H1 (cell line): ENCODE measurements around the gene GTSE1. TPM values are rescaled to one million over a fixed set of nuclear protein-coding genes. Genes with fewer than 3 reads are reported as not detected.

Source experiments
- CTCF ChIA-PET: fragments of 300-600 bp; sonication (Branson Sonifier 250); formaldehyde crosslinking; loops from one replicate; lab custom pipeline; 2021; ENCODE audit not compliant: partially characterized antibody; lab: Charles Lee
- POLR2A ChIA-PET: fragments of 300-600 bp; sonication (Branson Sonifier 250); formaldehyde crosslinking; loops from one replicate; lab custom pipeline; 2021; ENCODE audit warnings: inconsistent platforms; ENCODE audit not compliant: partially characterized antibody; lab: Charles Lee
- DNase-seq, 2 experiments: peaks; one replicate each; pipeline versions ENCODE4 v3.0.0 to v3.0.0-alpha.2; 2010 to 2022; ENCODE audit warnings: low spot score in 2 of 2, low read depth in 1 of 2, mixed read lengths in 1 of 2
- FAIRE-seq: peaks from 2 replicates; lab custom pipeline; 2011; peaks lifted over from hg19 to GRCh38; lab: Jason Lieb, UNC
- H2AFZ ChIP-seq: 2 replicates; pipeline ENCODE4 v1.8.1; 2012; ENCODE audit warnings: low read length, inconsistent platforms
- H2AK5ac ChIP-seq: 2 replicates; pipeline ENCODE4 v1.6.1; 2013; ENCODE audit warnings: low read depth, low read length
- H2BK120ac ChIP-seq: replicated peaks from 2 replicates; pipeline ENCODE3; 2013; ENCODE audit warnings: low read depth, low read length, inconsistent platforms
- H2BK12ac ChIP-seq: 2 replicates; pipeline ENCODE4 v1.6.1; 2013; ENCODE audit warnings: low read depth, low read length
- H2BK15ac ChIP-seq: 2 replicates; pipeline ENCODE4 v1.6.1; 2013; ENCODE audit warnings: low read length
- H2BK20ac ChIP-seq: 2 replicates; pipeline ENCODE4 v1.6.1; 2013; ENCODE audit warnings: low read length
- H2BK5ac ChIP-seq: 2 replicates; pipeline ENCODE4 v1.6.1; 2013; ENCODE audit warnings: low read depth, low read length
- H3K14ac ChIP-seq: 2 replicates; pipeline ENCODE4 v1.6.1; 2013; ENCODE audit warnings: inconsistent platforms; ENCODE audit not compliant: insufficient read length
- H3K18ac ChIP-seq: 2 replicates; pipeline ENCODE4 v1.6.1; 2013; ENCODE audit warnings: low read length; ENCODE audit errors: extremely low read depth
- H3K23ac ChIP-seq: 2 replicates; pipeline ENCODE4 v1.6.1; 2013; ENCODE audit warnings: inconsistent platforms; ENCODE audit not compliant: insufficient read length
- H3K23me2 ChIP-seq: 2 replicates; pipeline ENCODE4 v1.6.1; 2013; ENCODE audit warnings: low read depth, low read length
- H3K27ac ChIP-seq: 2 replicates; pipeline ENCODE4 v1.6.1; 2011; ENCODE audit warnings: low read depth, low read length, inconsistent platforms
- H3K27me3 ChIP-seq, 4 experiments: replicated peaks in 1 of 4; 1 replicate in 1 of 4; 2 replicates in 3 of 4; pipeline versions ENCODE4 v1.6.1 to v1.8.1; 2011 to 2013; ENCODE audit warnings: low read length in 3 of 4, mild to moderate bottlenecking in 3 of 4, inconsistent platforms in 2 of 4, mixed read lengths in 2 of 4, moderate library complexity in 1 of 4; ENCODE audit not compliant: control insufficient read depth in 3 of 4, insufficient read depth in 3 of 4; ENCODE audit errors: extremely low read depth in 1 of 4
- H3K36me3 ChIP-seq, 4 experiments: 2 replicates each; pipeline versions ENCODE4 v1.6.1 to v1.8.1; 2011 to 2013; ENCODE audit warnings: mild to moderate bottlenecking in 4 of 4, low read length in 3 of 4, moderate library complexity in 2 of 4, control low read depth in 1 of 4, inconsistent platforms in 1 of 4; ENCODE audit not compliant: insufficient read depth in 4 of 4, control insufficient read depth in 2 of 4
- H3K4ac ChIP-seq: replicated peaks from 2 replicates; pipeline ENCODE3; 2013; ENCODE audit warnings: low read length, low read depth, mixed read lengths, inconsistent platforms; ENCODE audit not compliant: insufficient read length
- H3K4me1 ChIP-seq, 4 experiments: replicated peaks in 1 of 4; 1 replicate in 1 of 4; 2 replicates in 3 of 4; pipeline versions ENCODE4 v1.6.1 to v1.8.1; 2011 to 2013; ENCODE audit warnings: low read length in 3 of 4, inconsistent platforms in 2 of 4, mixed read lengths in 1 of 4; ENCODE audit not compliant: insufficient read depth in 4 of 4, control insufficient read depth in 3 of 4
- H3K4me2 ChIP-seq, 2 experiments: 2 replicates each; pipeline versions ENCODE4 v1.6.1 to v1.8.1; 2011 to 2013; ENCODE audit warnings: low read depth in 2 of 2, low read length in 2 of 2, control low read depth in 1 of 2, inconsistent platforms in 1 of 2, mild to moderate bottlenecking in 1 of 2; ENCODE audit not compliant: insufficient read depth in 1 of 2
- H3K4me3 ChIP-seq, 4 experiments: fragments of 200-600, 300-600 bp in 1 of 4; sonication (generic), shearing (Covaris generic), sonication (Bioruptor Twin) in 1 of 4; 2 replicates each; pipeline versions ENCODE4 v1.5.1 to v1.8.1; 2011 to 2016; ENCODE audit warnings: low read length in 4 of 4, low read depth in 3 of 4, control low read depth in 2 of 4, inconsistent platforms in 2 of 4, mild to moderate bottlenecking in 2 of 4, mixed read lengths in 1 of 4, moderate library complexity in 1 of 4; ENCODE audit not compliant: insufficient read depth in 2 of 4; ENCODE audit errors: extremely low read depth in 1 of 4
- H3K56ac ChIP-seq: replicated peaks from 2 replicates; pipeline ENCODE3; 2013; ENCODE audit warnings: low read depth, mild to moderate bottlenecking, mixed read lengths, low read length, inconsistent platforms; ENCODE audit not compliant: insufficient read length
- H3K79me1 ChIP-seq: 2 replicates; pipeline ENCODE4 v1.6.1; 2013; ENCODE audit warnings: low read depth, low read length, control low read depth
- H3K79me2 ChIP-seq, 2 experiments: 2 replicates each; pipeline versions ENCODE4 v1.6.1 to v1.8.1; 2012 to 2013; ENCODE audit warnings: low read length in 2 of 2, mild to moderate bottlenecking in 2 of 2, inconsistent platforms in 1 of 2; ENCODE audit not compliant: insufficient read depth in 2 of 2, control insufficient read depth in 1 of 2
- H3K9ac ChIP-seq, 4 experiments: replicated peaks in 1 of 4; 1 replicate in 1 of 4; 2 replicates in 3 of 4; pipeline versions ENCODE4 v1.6.1 to v1.8.1; 2011 to 2013; ENCODE audit warnings: low read depth in 3 of 4, low read length in 3 of 4, control low read depth in 2 of 4, mild to moderate bottlenecking in 2 of 4, moderate library complexity in 2 of 4, inconsistent platforms in 1 of 4; ENCODE audit errors: extremely low read depth in 1 of 4
- H3K9me3 ChIP-seq, 2 experiments: 2 replicates each; pipeline versions ENCODE4 v1.6.1 to v1.8.1; 2012 to 2013; ENCODE audit warnings: mild to moderate bottlenecking in 2 of 2, moderate library complexity in 2 of 2, control low read depth in 1 of 2, inconsistent platforms in 1 of 2, low read depth in 1 of 2, low read length in 1 of 2, mixed read lengths in 1 of 2; ENCODE audit not compliant: insufficient read depth in 2 of 2
- H4K20me1 ChIP-seq, 2 experiments: replicated peaks in 1 of 2; 2 replicates each; pipeline versions ENCODE3 to v1.8.1; 2011 to 2013; ENCODE audit warnings: inconsistent platforms in 2 of 2, low read length in 2 of 2, mild to moderate bottlenecking in 1 of 2; ENCODE audit not compliant: insufficient read depth in 2 of 2, control insufficient read depth in 1 of 2
- H4K5ac ChIP-seq: 2 replicates; pipeline ENCODE4 v1.6.1; 2013; ENCODE audit warnings: low read length, low read depth, mixed read lengths, inconsistent platforms; ENCODE audit not compliant: insufficient read length
- H4K8ac ChIP-seq: 2 replicates; pipeline ENCODE4 v1.8.0; 2013; ENCODE audit warnings: mild to moderate bottlenecking, moderate library complexity, low read length, inconsistent platforms; ENCODE audit not compliant: insufficient read depth; ENCODE audit errors: extremely low read depth
- H4K91ac ChIP-seq: replicated peaks from 2 replicates; pipeline ENCODE3; 2013; ENCODE audit warnings: low read length, mixed read lengths, inconsistent platforms; ENCODE audit not compliant: insufficient read length
- CHD2 ChIP-seq: IDR thresholded peaks from 2 replicates; pipeline ENCODE4 v1.6.1; 2012; ENCODE audit warnings: low read length, improper control_type of control experiment
- EP300 ChIP-seq, 2 experiments: IDR thresholded peaks; 1 replicate in 1 of 2; 2 replicates in 1 of 2; pipeline ENCODE4 v1.6.1; 2011 to 2012; ENCODE audit warnings: low read depth in 2 of 2, low read length in 2 of 2, mild to moderate bottlenecking in 2 of 2, borderline replicate concordance in 1 of 2, inconsistent platforms in 1 of 2, moderate library complexity in 1 of 2
- EZH2 ChIP-seq: fragments of 200-600 bp; sonication (generic); IDR thresholded peaks from 2 replicates; pipeline ENCODE4 v1.7.1; 2012; ENCODE audit warnings: low read depth, mild to moderate bottlenecking, moderate library complexity, low read length, inconsistent platforms; ENCODE audit not compliant: severe bottlenecking
- KDM5A ChIP-seq: fragments of 200-600 bp; IDR thresholded peaks from 2 replicates; pipeline ENCODE4 v1.7.1; 2012; ENCODE audit warnings: mild to moderate bottlenecking, low read length, inconsistent platforms, mixed read lengths
- MAFK ChIP-seq: IDR thresholded peaks from 2 replicates; pipeline ENCODE4 v1.6.1; 2012; ENCODE audit warnings: low read depth, mild to moderate bottlenecking, improper control_type of control experiment, low read length
- NANOG ChIP-seq: IDR thresholded peaks from 2 replicates; pipeline ENCODE4 v1.6.1; 2011; ENCODE audit warnings: low read length, low read depth, mild to moderate bottlenecking, inconsistent platforms; ENCODE audit not compliant: insufficient read depth, poor library complexity, severe bottlenecking
- SIN3A ChIP-seq, 2 experiments: IDR thresholded peaks in 1 of 2; conservative IDR thresholded peaks in 1 of 2; 2 replicates each; pipeline ENCODE4 v1.6.1; 2011 to 2012; ENCODE audit warnings: low read length in 2 of 2, improper control_type of control experiment in 1 of 2, low read depth in 1 of 2, mild to moderate bottlenecking in 1 of 2
- TCF12 ChIP-seq: IDR thresholded peaks from 2 replicates; pipeline ENCODE4 v1.6.1; 2011; ENCODE audit warnings: low read depth, mild to moderate bottlenecking, low read length
- WGBS, 2 experiments: shearing (Covaris generic) in 1 of 2; methylation state at CpG; one replicate each; pipeline versions ENCODE4 v1.1.6 to v1.1.7; 2013 to 2015; ENCODE audit warnings: low lambda C conversion rate in 2 of 2, mixed read lengths in 2 of 2, inconsistent platforms in 1 of 2, low coverage in 1 of 2, missing lambda C conversion rate in 1 of 2; ENCODE audit not compliant: insufficient replicate concordance in 2 of 2, insufficient coverage in 1 of 2, insufficient read length in 1 of 2; ENCODE audit errors: extremely low coverage in 1 of 2, missing lambda C conversion rate in 1 of 2; 5-methylcytosine and 5-hydroxymethylcytosine counted together
- polyA plus RNA-seq, 7 experiments: library from polyadenylated mRNA; depleted of rRNA in 3 of 7; stranded (reverse) in 5 of 7; unstranded in 2 of 7; fragments of >200 nt in 5 of 7; fragments of 200-250 nt in 2 of 7; gene quantifications; 1 replicate in 5 of 7; 2 replicates in 1 of 7; 4 replicates in 1 of 7; pipeline versions ENCODE4 v1.2.1 to v1.2.3, GENCODE V29; 2011 to 2013; ENCODE audit warnings: missing spikeins in 2 of 7, mixed read lengths in 2 of 7
- total RNA-seq: library from RNA; stranded (reverse); fragmentation: NEBNext Ultra II Directional; extraction: Animal tissue kit (Norgen Biotek cat#: 25700); gene quantifications from 2 replicates; pipeline ENCODE4 v1.2.1, GENCODE V29; 2021
- TF ChIP-seq, protein P1 (sequence below): IDR thresholded peaks from 2 replicates; pipeline ENCODE4 v1.6.1; 2012; ENCODE audit warnings: low read length, inconsistent platforms

Gene GTSE1
- total and polyA plus RNA-seq, 2 of the 8 experiments (the other 6 are each of a cell fraction or from before 2014, with no cell fraction given): 17.5 to 38.6 TPM

DNA sequence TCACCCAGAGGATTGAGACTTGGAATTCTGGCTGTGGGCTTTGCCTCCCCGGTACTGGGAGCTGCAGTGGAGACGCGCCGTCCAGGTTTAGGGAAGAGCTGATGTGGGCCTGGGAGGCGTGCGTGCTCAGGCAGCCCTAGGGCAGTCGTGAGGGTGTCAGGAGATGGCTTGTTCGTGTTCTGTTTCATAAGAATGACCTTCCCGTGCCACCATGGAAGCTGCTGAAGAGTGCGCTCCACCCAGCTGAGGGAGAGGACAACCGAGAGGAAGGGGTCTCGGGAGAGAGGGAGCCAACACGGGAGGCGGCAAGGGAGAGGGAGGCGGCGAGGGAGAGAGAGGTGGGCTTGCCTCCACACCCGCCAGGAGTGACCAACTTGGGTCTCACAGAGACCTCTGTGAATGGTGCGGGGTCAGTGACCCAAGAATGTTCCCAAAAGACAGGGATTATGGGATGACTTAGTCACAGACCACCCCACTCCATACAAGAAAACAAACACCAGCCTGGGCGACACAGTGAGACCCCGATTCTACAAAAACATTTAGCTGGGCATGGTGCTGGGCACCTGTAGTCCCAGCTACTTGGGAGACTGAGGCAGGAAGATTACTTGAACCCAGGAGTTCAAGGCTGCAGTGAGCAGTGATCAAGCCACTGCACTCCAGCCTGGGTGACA, 24.2 kb downstream of the GTSE1 start:
- no peak overlapping the region for H3K56ac ChIP-seq
- no peaks in the 10 kb centered on the region for H3K79me2 ChIP-seq
- H3K79me1 ChIP-seq: peaks cover 5% of the 10 kb centered on the region; the same call in 1 of the 2 replicates
- no peak overlapping the region for H2AK5ac ChIP-seq
- H3K23ac ChIP-seq: no peak overlapping the region
- H3K9ac ChIP-seq: no peak overlapping the region
- H3K4me1 ChIP-seq: no peaks in the 10 kb centered on the region
- H3K36me3 ChIP-seq: peaks cover 14 to 41% (median 22%) of the 10 kb centered on the region in 4 experiments; a peak in 7 of 8 replicates
- no peaks in the 10 kb centered on the region for H3K27me3 ChIP-seq
- H4K5ac ChIP-seq: no peak overlapping the region
- H4K91ac ChIP-seq: no peak overlapping the region
- no peaks in the 10 kb centered on the region for H3K23me2 ChIP-seq
- H2BK120ac ChIP-seq: no peak overlapping the region
- H3K4me3 ChIP-seq: no peak overlapping the region
- no peak overlapping the region for H2BK20ac ChIP-seq
- ChIA-PET CTCF (interaction anchor here (1.3 kb wide), 1 partner anchor 199 kb away, joined by 3 read pairs; no protein-coding TSS in a partner anchor), POLR2A (interaction anchor here (1.1 kb wide), 1 partner anchor 24 kb away, joined by 3 read pairs; the partner anchor contains the start of gene GTSE1)
- no peak overlapping the region for H4K8ac ChIP-seq
- FAIRE-seq (no peak), DNase-seq (no peak)
- H3K14ac ChIP-seq: no peak overlapping the region
- no peak overlapping the region for H2BK15ac ChIP-seq
- whole genome bisulfite sequencing, 2 experiments: 94% methylated on average over 20 of the region's 20 CpGs; no CpG with 5 or more reads in 1 of the 2 experiments
- H3K4ac ChIP-seq: no peak overlapping the region
- H3K4me2 ChIP-seq: no peak overlapping the region
- H4K20me1 ChIP-seq: peaks cover 4 to 12% of the 10 kb centered on the region in 2 experiments
- H3K9me3 ChIP-seq: no peaks in the 10 kb centered on the region
- H2AFZ ChIP-seq: no peak overlapping the region
- no peak overlapping the region for H2BK5ac ChIP-seq
- H3K27ac ChIP-seq: no peak overlapping the region
- no peak overlapping the region for H2BK12ac ChIP-seq
- H3K18ac ChIP-seq: no peak overlapping the region
- TF ChIP-seq TCF12 (no peak), NANOG (no peak), SIN3A (conservative IDR thresholded peaks at IDR 0.05 in 1 of 2, IDR thresholded peaks at IDR 0.05 in 1 of 2; ENCODE audit: low read depth in 1 of 2, low read length in 2 of 2) (no peak), KDM5A (no peak), EZH2 (no peak), MAFK (no peak), EP300 (IDR thresholded peaks at IDR 0.05; ENCODE audit: borderline replicate concordance in 1 of 2, low read depth in 2 of 2, low read length in 2 of 2) (no peak), CHD2 (no peak)
- TF ChIP-seq, protein P1, sequence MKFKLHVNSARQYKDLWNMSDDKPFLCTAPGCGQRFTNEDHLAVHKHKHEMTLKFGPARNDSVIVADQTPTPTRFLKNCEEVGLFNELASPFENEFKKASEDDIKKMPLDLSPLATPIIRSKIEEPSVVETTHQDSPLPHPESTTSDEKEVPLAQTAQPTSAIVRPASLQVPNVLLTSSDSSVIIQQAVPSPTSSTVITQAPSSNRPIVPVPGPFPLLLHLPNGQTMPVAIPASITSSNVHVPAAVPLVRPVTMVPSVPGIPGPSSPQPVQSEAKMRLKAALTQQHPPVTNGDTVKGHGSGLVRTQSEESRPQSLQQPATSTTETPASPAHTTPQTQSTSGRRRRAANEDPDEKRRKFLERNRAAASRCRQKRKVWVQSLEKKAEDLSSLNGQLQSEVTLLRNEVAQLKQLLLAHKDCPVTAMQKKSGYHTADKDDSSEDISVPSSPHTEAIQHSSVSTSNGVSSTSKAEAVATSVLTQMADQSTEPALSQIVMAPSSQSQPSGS: no peak
